HEK293 (cell line): ENCODE measurements around the gene ZNF280D.

ENCODE experiments used
- ATF2 ChIP-seq: fragments of 450-650 bp; formaldehyde crosslinking; IDR thresholded peaks from 2 replicates; pipeline ENCODE4 v1.5.1; 2016; ENCODE audit warnings: missing biosample characterization, missing genetic modification characterization, low read depth
- HOXA7 ChIP-seq: sonication (generic); formaldehyde crosslinking; IDR thresholded peaks from 2 replicates; pipeline ENCODE4 v1.8.1; 2022; ENCODE audit warnings: missing genetic modification reagents, borderline replicate concordance
- KLF17 ChIP-seq: fragments of 450-650 bp; formaldehyde crosslinking; IDR thresholded peaks from 2 replicates; pipeline ENCODE4 v1.5.1; 2016; ENCODE audit warnings: missing biosample characterization, missing genetic modification characterization
- RBAK ChIP-seq: fragments of 450-650 bp; formaldehyde crosslinking; IDR thresholded peaks from 2 replicates; pipeline ENCODE4 v1.5.1; 2016; ENCODE audit warnings: missing biosample characterization, missing genetic modification characterization
- YY1 ChIP-seq: fragments of 450-650 bp; formaldehyde crosslinking; IDR thresholded peaks from 2 replicates; pipeline ENCODE4 v1.5.1; 2018; ENCODE audit warnings: missing biosample characterization, missing genetic modification characterization
- ZBTB1 ChIP-seq: fragments of 450-650 bp; formaldehyde crosslinking; IDR thresholded peaks from 2 replicates; pipeline ENCODE4 v1.5.1; 2016; ENCODE audit warnings: missing biosample characterization, missing genetic modification characterization
- ZNF138 ChIP-seq: fragments of 450-650 bp; formaldehyde crosslinking; IDR thresholded peaks from 2 replicates; pipeline ENCODE4 v1.5.1; 2016; ENCODE audit warnings: missing biosample characterization, missing genetic modification characterization, borderline replicate concordance
- ZNF544 ChIP-seq: fragments of 450-650 bp; formaldehyde crosslinking; IDR thresholded peaks from 2 replicates; pipeline ENCODE4 v1.5.0; 2017; ENCODE audit warnings: missing biosample characterization, missing genetic modification characterization
- ZSCAN30 ChIP-seq: fragments of 450-650 bp; IDR thresholded peaks from 2 replicates; pipeline ENCODE4 v1.5.1; 2018; ENCODE audit warnings: missing biosample characterization, mild to moderate bottlenecking, missing genetic modification characterization, moderate library complexity
- TF ChIP-seq, protein P1 (sequence below): fragments of 450-650 bp; formaldehyde crosslinking; IDR thresholded peaks from 2 replicates; pipeline ENCODE4 v1.5.1; 2016; ENCODE audit warnings: missing biosample characterization, missing genetic modification characterization

DNA sequence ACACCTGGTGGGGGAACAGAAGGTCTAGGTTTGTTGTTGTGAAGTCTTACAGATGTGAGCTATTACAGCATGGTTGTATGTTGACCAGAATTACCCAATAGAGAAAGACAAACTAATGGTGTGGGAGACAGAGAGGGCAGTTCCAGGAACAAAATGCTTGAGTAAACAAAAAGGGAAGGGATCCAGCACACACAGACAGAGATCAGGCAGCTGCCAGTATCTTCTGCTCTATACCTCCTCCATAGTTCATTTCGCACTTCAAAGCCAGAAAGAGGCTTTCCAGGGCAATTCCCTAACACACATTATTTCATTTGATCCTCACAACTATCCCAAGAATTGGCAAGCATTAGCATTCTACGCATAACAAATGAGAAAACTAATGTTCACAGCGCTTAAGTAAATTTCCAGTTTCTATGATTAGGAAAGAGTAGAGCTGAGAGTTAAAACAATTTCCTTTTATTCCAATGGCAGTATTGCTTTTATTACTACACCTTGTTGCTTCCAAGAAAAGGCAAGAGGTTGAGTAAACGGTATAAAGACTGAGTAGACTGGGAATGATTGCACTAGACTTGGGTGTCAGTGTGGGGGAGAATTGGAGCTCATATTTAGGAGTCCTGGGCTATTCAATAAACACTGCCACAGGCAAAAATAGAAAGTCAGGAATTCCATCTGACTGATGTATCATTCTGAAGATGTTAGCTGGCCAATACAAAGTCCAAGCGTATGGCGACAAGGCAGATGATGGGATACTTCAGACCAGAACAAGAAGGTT is 39.7 kb upstream of the ZNF280D start:
- TF ChIP-seq ZNF544 (tag by site-specific recombination) (no peak), KLF17 (no peak), RBAK (tag by site-specific recombination) (no peak), ZNF138 (tag by site-specific recombination) (no peak), ATF2 (tag by site-specific recombination) (no peak), ZSCAN30 (no peak), HOXA7 (CRISPR knock-in tag) (no peak), YY1 (tag by site-specific recombination) (no peak), ZBTB1 (tag by site-specific recombination) (no peak)
- TF ChIP-seq, protein P1, sequence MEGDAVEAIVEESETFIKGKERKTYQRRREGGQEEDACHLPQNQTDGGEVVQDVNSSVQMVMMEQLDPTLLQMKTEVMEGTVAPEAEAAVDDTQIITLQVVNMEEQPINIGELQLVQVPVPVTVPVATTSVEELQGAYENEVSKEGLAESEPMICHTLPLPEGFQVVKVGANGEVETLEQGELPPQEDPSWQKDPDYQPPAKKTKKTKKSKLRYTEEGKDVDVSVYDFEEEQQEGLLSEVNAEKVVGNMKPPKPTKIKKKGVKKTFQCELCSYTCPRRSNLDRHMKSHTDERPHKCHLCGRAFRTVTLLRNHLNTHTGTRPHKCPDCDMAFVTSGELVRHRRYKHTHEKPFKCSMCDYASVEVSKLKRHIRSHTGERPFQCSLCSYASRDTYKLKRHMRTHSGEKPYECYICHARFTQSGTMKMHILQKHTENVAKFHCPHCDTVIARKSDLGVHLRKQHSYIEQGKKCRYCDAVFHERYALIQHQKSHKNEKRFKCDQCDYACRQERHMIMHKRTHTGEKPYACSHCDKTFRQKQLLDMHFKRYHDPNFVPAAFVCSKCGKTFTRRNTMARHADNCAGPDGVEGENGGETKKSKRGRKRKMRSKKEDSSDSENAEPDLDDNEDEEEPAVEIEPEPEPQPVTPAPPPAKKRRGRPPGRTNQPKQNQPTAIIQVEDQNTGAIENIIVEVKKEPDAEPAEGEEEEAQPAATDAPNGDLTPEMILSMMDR (tag by site-specific recombination): no peak
